ENCODE results near the gene TMEM158.

TMEM158 gene

GRCh38 chr3:45258317-45258716, 32.2 kb upstream of the TMEM158 start:
- no peak for DNase-seq (ENCODE audit: low read depth, low spot score)
- peaks cover 2% of the 10 kb centered on the region; the same call in 1 of the 2 replicates for H3K4me1 ChIP-seq (ENCODE audit: control insufficient read depth, insufficient read depth, low read length)
- no peaks in the 10 kb centered on the region for H3K27me3 ChIP-seq (ENCODE audit: control insufficient read depth, insufficient read depth, low read length)
- H3K4me3 ChIP-seq (ENCODE audit: low read length) = no peak overlapping the region
- no CpG with 5 or more reads among the region's 3 CpGs for WGBS (ENCODE audit: insufficient coverage, insufficient read length)
- H3K27ac ChIP-seq (ENCODE audit: low read length) = no peak overlapping the region
- no peaks in the 10 kb centered on the region for H3K9me3 ChIP-seq (ENCODE audit: control insufficient read depth, insufficient read depth, low read length)
- H3K36me3 ChIP-seq (ENCODE audit: control insufficient read depth, insufficient read depth, low read length) = no peaks in the 10 kb centered on the region

- Histone ChIP-seq H3K36me3 (ENCODE audit: control insufficient read depth, insufficient read depth, low read length) (no peaks in the 10 kb centered on the region), H3K4me3 (ENCODE audit: low read length) (no peak overlapping the region), H3K9me3 (ENCODE audit: control insufficient read depth, insufficient read depth, low read length) (no peaks in the 10 kb centered on the region; the same call in 1 of the 2 replicates), H3K27ac (ENCODE audit: low read length) (no peak overlapping the region), H3K27me3 (ENCODE audit: control insufficient read depth, insufficient read depth, low read length) (no peaks in the 10 kb centered on the region), H3K4me1 (ENCODE audit: control insufficient read depth, insufficient read depth, low read length) (no peaks in the 10 kb centered on the region)
- no CpG with 5 or more reads among the region's 3 CpGs for WGBS (ENCODE audit: insufficient coverage, insufficient read length)
- no peak for DNase-seq (ENCODE audit: low read depth, low spot score)
Measured at GRCh38 chr3:45253316-45253715, 27.2 kb upstream of the TMEM158 start.

- Histone ChIP-seq H3K4me1 (ENCODE audit: control insufficient read depth, insufficient read depth, low read length) (no peaks in the 10 kb centered on the region), H3K27me3 (ENCODE audit: control insufficient read depth, insufficient read depth, low read length) (no peaks in the 10 kb centered on the region), H3K27ac (ENCODE audit: low read length) (no peak overlapping the region), H3K4me3 (ENCODE audit: low read length) (no peak overlapping the region), H3K36me3 (ENCODE audit: control insufficient read depth, insufficient read depth, low read length) (no peaks in the 10 kb centered on the region), H3K9me3 (ENCODE audit: control insufficient read depth, insufficient read depth, low read length) (no peaks in the 10 kb centered on the region; the same call in 1 of the 2 replicates)
- no CpG with 5 or more reads among the region's 5 CpGs for WGBS (ENCODE audit: insufficient coverage, insufficient read length)
- DNase-seq (ENCODE audit: low read depth, low spot score) = no peak
Measured at GRCh38 chr3:45252826-45253225, 26.7 kb upstream of the TMEM158 start.

GRCh38 chr3:45249391-45249790, 23.3 kb upstream of the TMEM158 start:
- Histone ChIP-seq H3K27ac (ENCODE audit: low read length) (no peak overlapping the region), H3K9me3 (ENCODE audit: control insufficient read depth, insufficient read depth, low read length) (no peaks in the 10 kb centered on the region; the same call in 1 of the 2 replicates), H3K27me3 (ENCODE audit: control insufficient read depth, insufficient read depth, low read length) (no peaks in the 10 kb centered on the region), H3K4me3 (ENCODE audit: low read length) (no peak overlapping the region), H3K36me3 (ENCODE audit: control insufficient read depth, insufficient read depth, low read length) (no peaks in the 10 kb centered on the region), H3K4me1 (ENCODE audit: control insufficient read depth, insufficient read depth, low read length) (no peaks in the 10 kb centered on the region)
- no CpG with 5 or more reads among the region's 1 CpG for WGBS (ENCODE audit: insufficient coverage, insufficient read length)
- DNase-seq (ENCODE audit: low read depth, low spot score) = no peak

- no peaks in the 10 kb centered on the region for H3K36me3 ChIP-seq (ENCODE audit: control insufficient read depth, insufficient read depth, low read length)
- H3K4me3 ChIP-seq (ENCODE audit: low read length) = no peak overlapping the region
- no peaks in the 10 kb centered on the region for H3K27me3 ChIP-seq (ENCODE audit: control insufficient read depth, insufficient read depth, low read length)
- no peak overlapping the region for H3K27ac ChIP-seq (ENCODE audit: low read length)
- WGBS (ENCODE audit: insufficient coverage, insufficient read length) = no CpG with 5 or more reads among the region's 3 CpGs
- no peaks in the 10 kb centered on the region for H3K4me1 ChIP-seq (ENCODE audit: control insufficient read depth, insufficient read depth, low read length)
- DNase-seq (ENCODE audit: low read depth, low spot score) = no peak
- no peaks in the 10 kb centered on the region; the same call in 1 of the 2 replicates for H3K9me3 ChIP-seq (ENCODE audit: control insufficient read depth, insufficient read depth, low read length)
Measured at GRCh38 chr3:45246241-45246640, 20.2 kb upstream of the TMEM158 start.

GRCh38 chr3:45244356-45244755, 18.3 kb upstream of the TMEM158 start:
- H3K4me3 ChIP-seq (ENCODE audit: low read length) = no peak overlapping the region
- H3K27me3 ChIP-seq (ENCODE audit: control insufficient read depth, insufficient read depth, low read length) = no peaks in the 10 kb centered on the region
- no peaks in the 10 kb centered on the region for H3K4me1 ChIP-seq (ENCODE audit: control insufficient read depth, insufficient read depth, low read length)
- no peak overlapping the region for H3K27ac ChIP-seq (ENCODE audit: low read length)
- H3K9me3 ChIP-seq (ENCODE audit: control insufficient read depth, insufficient read depth, low read length) = no peaks in the 10 kb centered on the region
- DNase-seq (ENCODE audit: low read depth, low spot score) = no peak
- H3K36me3 ChIP-seq (ENCODE audit: control insufficient read depth, insufficient read depth, low read length) = no peaks in the 10 kb centered on the region
- no CpG with 5 or more reads among the region's 6 CpGs for WGBS (ENCODE audit: insufficient coverage, insufficient read length)

GRCh38 chr3:45241206-45241605, 15.1 kb upstream of the TMEM158 start:
- H3K27ac ChIP-seq (ENCODE audit: low read length) = no peak overlapping the region
- no peak overlapping the region for H3K4me3 ChIP-seq (ENCODE audit: low read length)
- no peaks in the 10 kb centered on the region for H3K4me1 ChIP-seq (ENCODE audit: control insufficient read depth, insufficient read depth, low read length)
- WGBS (ENCODE audit: insufficient coverage, insufficient read length) = no CpG with 5 or more reads among the region's 3 CpGs
- no peaks in the 10 kb centered on the region for H3K36me3 ChIP-seq (ENCODE audit: control insufficient read depth, insufficient read depth, low read length)
- no peak for DNase-seq (ENCODE audit: low read depth, low spot score)
- H3K9me3 ChIP-seq (ENCODE audit: control insufficient read depth, insufficient read depth, low read length) = no peaks in the 10 kb centered on the region
- no peaks in the 10 kb centered on the region for H3K27me3 ChIP-seq (ENCODE audit: control insufficient read depth, insufficient read depth, low read length)

- no peak overlapping the region for H3K4me3 ChIP-seq (ENCODE audit: low read length)
- H3K4me1 ChIP-seq (ENCODE audit: control insufficient read depth, insufficient read depth, low read length) = no peaks in the 10 kb centered on the region
- WGBS (ENCODE audit: insufficient coverage, insufficient read length) = no CpG with 5 or more reads among the region's 4 CpGs
- H3K27me3 ChIP-seq (ENCODE audit: control insufficient read depth, insufficient read depth, low read length) = no peaks in the 10 kb centered on the region
- no peak for DNase-seq (ENCODE audit: low read depth, low spot score)
- no peak overlapping the region for H3K27ac ChIP-seq (ENCODE audit: low read length)
- H3K36me3 ChIP-seq (ENCODE audit: control insufficient read depth, insufficient read depth, low read length) = no peaks in the 10 kb centered on the region
- no peaks in the 10 kb centered on the region for H3K9me3 ChIP-seq (ENCODE audit: control insufficient read depth, insufficient read depth, low read length)
Measured at GRCh38 chr3:45240292-45240691, 14.2 kb upstream of the TMEM158 start.

- H3K27ac ChIP-seq (ENCODE audit: low read length) = no peak overlapping the region
- no peak for DNase-seq (ENCODE audit: low read depth, low spot score)
- no peaks in the 10 kb centered on the region for H3K4me1 ChIP-seq (ENCODE audit: control insufficient read depth, insufficient read depth, low read length)
- no CpG with 5 or more reads among the region's 4 CpGs for WGBS (ENCODE audit: insufficient coverage, insufficient read length)
- H3K4me3 ChIP-seq (ENCODE audit: low read length) = no peak overlapping the region
- H3K36me3 ChIP-seq (ENCODE audit: control insufficient read depth, insufficient read depth, low read length) = no peaks in the 10 kb centered on the region
- H3K27me3 ChIP-seq (ENCODE audit: control insufficient read depth, insufficient read depth, low read length) = no peaks in the 10 kb centered on the region
- no peaks in the 10 kb centered on the region for H3K9me3 ChIP-seq (ENCODE audit: control insufficient read depth, insufficient read depth, low read length)
Measured at GRCh38 chr3:45239254-45239653, 13.2 kb upstream of the TMEM158 start.

- H3K4me1 ChIP-seq (ENCODE audit: control insufficient read depth, insufficient read depth, low read length) = no peaks in the 10 kb centered on the region; the same call in 1 of the 2 replicates
- no peaks in the 10 kb centered on the region for H3K9me3 ChIP-seq (ENCODE audit: control insufficient read depth, insufficient read depth, low read length)
- no peak overlapping the region for H3K4me3 ChIP-seq (ENCODE audit: low read length)
- H3K27ac ChIP-seq (ENCODE audit: low read length) = no peak overlapping the region
- WGBS (ENCODE audit: insufficient coverage, insufficient read length) = no CpG with 5 or more reads among the region's 2 CpGs
- no peak for DNase-seq (ENCODE audit: low read depth, low spot score)
- H3K27me3 ChIP-seq (ENCODE audit: control insufficient read depth, insufficient read depth, low read length) = no peaks in the 10 kb centered on the region
- no peaks in the 10 kb centered on the region for H3K36me3 ChIP-seq (ENCODE audit: control insufficient read depth, insufficient read depth, low read length)
Measured at GRCh38 chr3:45236964-45237363, 10.9 kb upstream of the TMEM158 start.

GRCh38 chr3:45235409-45235808, 9.3 kb upstream of the TMEM158 start:
- no peaks in the 10 kb centered on the region for H3K36me3 ChIP-seq (ENCODE audit: control insufficient read depth, insufficient read depth, low read length)
- no peak overlapping the region for H3K27ac ChIP-seq (ENCODE audit: low read length)
- no peaks in the 10 kb centered on the region for H3K9me3 ChIP-seq (ENCODE audit: control insufficient read depth, insufficient read depth, low read length)
- no CpG with 5 or more reads among the region's 2 CpGs for WGBS (ENCODE audit: insufficient coverage, insufficient read length)
- no peak overlapping the region for H3K4me3 ChIP-seq (ENCODE audit: low read length)
- no peak for DNase-seq (ENCODE audit: low read depth, low spot score)
- H3K27me3 ChIP-seq (ENCODE audit: control insufficient read depth, insufficient read depth, low read length) = no peaks in the 10 kb centered on the region
- H3K4me1 ChIP-seq (ENCODE audit: control insufficient read depth, insufficient read depth, low read length) = no peaks in the 10 kb centered on the region; the same call in 1 of the 2 replicates

All from iPS DF 6.9 (cell line).